Measurements from ENCODE around the gene TLE7. TPM values are rescaled to one million over a fixed set of nuclear protein-coding genes. Genes with fewer than 3 reads are reported as not detected.

Gene TLE7
- total and polyA plus RNA-seq, 2 of the 8 experiments (the other 6 are each of a cell fraction or from before 2014, with no cell fraction given) = 0.03 TPM; not detected in 1

DNA sequence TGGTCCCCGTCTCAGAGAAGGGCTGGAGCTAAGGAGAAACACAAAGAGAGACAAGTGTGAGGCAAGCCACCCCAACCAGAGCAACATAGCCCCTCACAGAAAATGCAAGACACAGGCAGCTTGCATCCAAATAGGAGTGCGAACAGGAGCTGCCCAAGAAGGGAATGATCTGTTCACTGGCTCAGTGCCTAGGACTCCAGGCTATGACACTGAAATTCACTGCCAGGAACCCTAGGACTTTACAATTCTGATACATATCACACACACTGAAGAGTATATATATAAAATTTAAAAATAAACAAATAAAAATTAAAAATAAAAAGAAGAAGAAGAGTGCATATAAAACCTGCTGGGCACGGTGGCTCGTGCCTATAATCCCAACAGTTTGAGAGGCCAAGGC is 14.9 kb upstream of the TLE7 start:
- Histone ChIP-seq H3K23ac (ENCODE audit: insufficient read length) (no peak overlapping the region), H3K4me3 (ENCODE audit: extremely low read depth in 1 of 4, insufficient read depth in 2 of 4, low read depth in 3 of 4, low read length in 4 of 4) (no peak overlapping the region), H3K36me3 (ENCODE audit: control insufficient read depth in 2 of 4, insufficient read depth in 4 of 4, low read length in 3 of 4) (peaks cover 0 to 34% (median 3%) of the 10 kb centered on the region in 4 experiments; a peak in 4 of 8 replicates), H3K9ac (replicated peaks in 1 of 4; ENCODE audit: extremely low read depth in 1 of 4, low read depth in 3 of 4, low read length in 3 of 4) (no peak overlapping the region), H2BK15ac (ENCODE audit: low read length) (no peak overlapping the region), H3K27ac (ENCODE audit: low read depth, low read length) (no peak overlapping the region), H3K4ac (replicated peaks; ENCODE audit: insufficient read length, low read depth, low read length) (no peak overlapping the region), H2BK120ac (replicated peaks; ENCODE audit: low read depth, low read length) (no peak overlapping the region), H2BK12ac (ENCODE audit: low read depth, low read length) (no peak overlapping the region), H4K91ac (replicated peaks; ENCODE audit: insufficient read length, low read length) (no peak overlapping the region), H3K56ac (replicated peaks; ENCODE audit: insufficient read length, low read depth, low read length) (no peak overlapping the region), H2AFZ (ENCODE audit: low read length) (no peak overlapping the region), H3K79me1 (ENCODE audit: low read depth, low read length) (no peaks in the 10 kb centered on the region; the same call in 1 of the 2 replicates), H3K27me3 (replicated peaks in 1 of 4; ENCODE audit: control insufficient read depth in 3 of 4, extremely low read depth in 1 of 4, insufficient read depth in 3 of 4, low read length in 3 of 4) (no peaks in the 10 kb centered on the region), H3K79me2 (ENCODE audit: control insufficient read depth in 1 of 2, insufficient read depth in 2 of 2, low read length in 2 of 2) (peaks cover 0 to 20% of the 10 kb centered on the region in 2 experiments; a peak in 3 of 4 replicates), H3K4me2 (ENCODE audit: insufficient read depth in 1 of 2, low read depth in 2 of 2, low read length in 2 of 2) (no peak overlapping the region), H4K5ac (ENCODE audit: insufficient read length, low read depth, low read length) (no peak overlapping the region), H3K9me3 (ENCODE audit: insufficient read depth in 2 of 2, low read depth in 1 of 2, low read length in 1 of 2) (peaks cover 1 to 4% of the 10 kb centered on the region in 2 experiments; a peak in 2 of 4 replicates), H3K4me1 (replicated peaks in 1 of 4; ENCODE audit: control insufficient read depth in 3 of 4, insufficient read depth in 4 of 4, low read length in 3 of 4) (peaks cover 0 to 2% (median 0%) of the 10 kb centered on the region in 4 experiments; a peak in 1 of 7 replicates), H3K14ac (ENCODE audit: insufficient read length) (no peak overlapping the region), H2BK20ac (ENCODE audit: low read length) (no peak overlapping the region), H4K20me1 (replicated peaks in 1 of 2; ENCODE audit: control insufficient read depth in 1 of 2, insufficient read depth in 2 of 2, low read length in 2 of 2) (peaks cover 0 to 5% of the 10 kb centered on the region in 2 experiments), H2AK5ac (ENCODE audit: low read depth, low read length) (no peak overlapping the region), H4K8ac (ENCODE audit: extremely low read depth, insufficient read depth, low read length) (no peak overlapping the region), H2BK5ac (ENCODE audit: low read depth, low read length) (no peak overlapping the region), H3K23me2 (ENCODE audit: low read depth, low read length) (peaks cover 4% of the 10 kb centered on the region), H3K18ac (ENCODE audit: extremely low read depth, low read length) (no peak overlapping the region)
- no peak for DNase-seq (ENCODE audit: low read depth in 1 of 2, low spot score in 2 of 2)
- CTCF ChIA-PET (ENCODE audit: partially characterized antibody) = interaction anchor here (1.0 to 4.0 kb wide), 4 partner anchors 15 to 154 kb away, joined by 4 to 22 read pairs (median 5); partner anchors contain the start of gene TLE7
- POLR2A ChIA-PET (ENCODE audit: partially characterized antibody) = no interaction called here
- no peak for TF ChIP-seq SP1 (IDR thresholded peaks at IDR 0.05; ENCODE audit: low read depth, low read length)
- no peak for TF ChIP-seq CHD2 (IDR thresholded peaks at IDR 0.05; ENCODE audit: low read length)
- TF ChIP-seq POU5F1 (IDR thresholded peaks at IDR 0.05; ENCODE audit: low read depth, low read length) = no peak
- no peak for TF ChIP-seq TBP (IDR thresholded peaks at IDR 0.05; ENCODE audit: low read depth, low read length)
- TF ChIP-seq ASH2L (IDR thresholded peaks at IDR 0.05; ENCODE audit: low read length) = no peak
- TF ChIP-seq ZNF274 (IDR thresholded peaks at IDR 0.05; ENCODE audit: borderline replicate concordance, extremely low read depth, low read length) = no peak
- no peak for TF ChIP-seq KDM5A (IDR thresholded peaks at IDR 0.05; ENCODE audit: low read length)
- TF ChIP-seq RNF2 (IDR thresholded peaks at IDR 0.05; ENCODE audit: borderline replicate concordance, low read depth, low read length, missing control alignments, poor library complexity, severe bottlenecking) = no peak
- no peak for TF ChIP-seq NRF1 (IDR thresholded peaks at IDR 0.05; ENCODE audit: low read depth, low read length)
- TF ChIP-seq SIN3A (conservative IDR thresholded peaks at IDR 0.05 in 1 of 2, IDR thresholded peaks at IDR 0.05 in 1 of 2; ENCODE audit: low read depth in 1 of 2, low read length in 2 of 2) = no peak
- 85% methylated on average over 4 of the region's 4 CpGs; no CpG with 5 or more reads in 1 of the 2 experiments for WGBS, 2 experiments (ENCODE audit: extremely low coverage in 1 of 2, insufficient coverage in 1 of 2, insufficient read length in 1 of 2, insufficient replicate concordance in 2 of 2, low coverage in 1 of 2, low lambda C conversion rate in 2 of 2, missing lambda C conversion rate in 1 of 2)
- FAIRE-seq = no peak
